ENCODE results near the gene PITPNM3.

DNA sequence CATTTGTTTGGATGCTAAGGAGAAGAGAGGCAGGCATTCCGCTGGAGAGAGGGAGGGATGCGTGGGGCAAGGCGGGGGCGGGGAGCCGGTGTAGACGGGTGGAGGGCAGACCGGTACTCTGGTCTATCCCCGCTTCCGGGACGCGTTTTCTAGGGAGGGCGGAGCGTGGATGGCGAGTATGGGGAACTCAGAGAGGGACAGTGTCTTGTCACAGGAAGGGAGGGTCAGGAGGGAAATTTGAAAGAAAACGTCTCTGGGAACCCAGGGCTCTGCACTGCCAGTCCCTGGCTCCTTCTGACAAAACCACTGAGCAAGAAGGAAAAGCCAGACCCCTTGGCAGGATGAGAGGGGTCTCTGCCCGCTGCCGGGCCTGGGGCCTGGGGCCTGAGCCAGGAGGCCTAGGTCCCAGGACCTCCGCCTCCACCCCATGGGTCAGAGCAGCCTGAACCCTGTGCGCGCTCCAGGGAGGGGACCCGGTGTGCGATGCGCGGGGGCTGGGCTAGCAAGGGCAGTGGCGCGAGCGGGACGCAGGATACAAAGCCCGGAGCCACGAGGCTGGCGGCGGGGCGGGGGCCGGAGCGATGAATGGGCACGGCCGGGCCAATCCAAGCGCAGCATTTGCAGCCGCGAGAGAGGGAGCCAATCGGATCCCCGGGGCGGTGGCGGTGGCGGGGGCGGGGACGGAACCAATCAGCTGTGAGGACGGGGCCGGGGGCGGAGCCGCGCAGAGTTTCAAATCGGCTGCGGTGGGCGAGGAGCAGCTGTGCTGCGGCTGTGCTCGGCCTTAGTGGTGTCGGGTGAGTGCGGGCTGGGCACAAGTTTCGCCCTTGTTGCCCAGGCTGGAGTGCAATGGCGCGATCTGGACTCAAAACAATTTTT, 112.4 kb downstream of the PITPNM3 start, which contains the start of gene PIMREG:
- TF ChIP-seq, protein P1, sequence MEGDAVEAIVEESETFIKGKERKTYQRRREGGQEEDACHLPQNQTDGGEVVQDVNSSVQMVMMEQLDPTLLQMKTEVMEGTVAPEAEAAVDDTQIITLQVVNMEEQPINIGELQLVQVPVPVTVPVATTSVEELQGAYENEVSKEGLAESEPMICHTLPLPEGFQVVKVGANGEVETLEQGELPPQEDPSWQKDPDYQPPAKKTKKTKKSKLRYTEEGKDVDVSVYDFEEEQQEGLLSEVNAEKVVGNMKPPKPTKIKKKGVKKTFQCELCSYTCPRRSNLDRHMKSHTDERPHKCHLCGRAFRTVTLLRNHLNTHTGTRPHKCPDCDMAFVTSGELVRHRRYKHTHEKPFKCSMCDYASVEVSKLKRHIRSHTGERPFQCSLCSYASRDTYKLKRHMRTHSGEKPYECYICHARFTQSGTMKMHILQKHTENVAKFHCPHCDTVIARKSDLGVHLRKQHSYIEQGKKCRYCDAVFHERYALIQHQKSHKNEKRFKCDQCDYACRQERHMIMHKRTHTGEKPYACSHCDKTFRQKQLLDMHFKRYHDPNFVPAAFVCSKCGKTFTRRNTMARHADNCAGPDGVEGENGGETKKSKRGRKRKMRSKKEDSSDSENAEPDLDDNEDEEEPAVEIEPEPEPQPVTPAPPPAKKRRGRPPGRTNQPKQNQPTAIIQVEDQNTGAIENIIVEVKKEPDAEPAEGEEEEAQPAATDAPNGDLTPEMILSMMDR (conservative IDR thresholded peaks at IDR 0.05; ENCODE audit: low read depth, low read length) = no peak
- TF ChIP-seq EZH2 (IDR thresholded peaks at IDR 0.05; ENCODE audit: borderline replicate concordance, low read depth, low read length, poor library complexity, severe bottlenecking) = no peak

Data from A673 (cell line).